Measurements from ENCODE around the gene RGS1.

DNA sequence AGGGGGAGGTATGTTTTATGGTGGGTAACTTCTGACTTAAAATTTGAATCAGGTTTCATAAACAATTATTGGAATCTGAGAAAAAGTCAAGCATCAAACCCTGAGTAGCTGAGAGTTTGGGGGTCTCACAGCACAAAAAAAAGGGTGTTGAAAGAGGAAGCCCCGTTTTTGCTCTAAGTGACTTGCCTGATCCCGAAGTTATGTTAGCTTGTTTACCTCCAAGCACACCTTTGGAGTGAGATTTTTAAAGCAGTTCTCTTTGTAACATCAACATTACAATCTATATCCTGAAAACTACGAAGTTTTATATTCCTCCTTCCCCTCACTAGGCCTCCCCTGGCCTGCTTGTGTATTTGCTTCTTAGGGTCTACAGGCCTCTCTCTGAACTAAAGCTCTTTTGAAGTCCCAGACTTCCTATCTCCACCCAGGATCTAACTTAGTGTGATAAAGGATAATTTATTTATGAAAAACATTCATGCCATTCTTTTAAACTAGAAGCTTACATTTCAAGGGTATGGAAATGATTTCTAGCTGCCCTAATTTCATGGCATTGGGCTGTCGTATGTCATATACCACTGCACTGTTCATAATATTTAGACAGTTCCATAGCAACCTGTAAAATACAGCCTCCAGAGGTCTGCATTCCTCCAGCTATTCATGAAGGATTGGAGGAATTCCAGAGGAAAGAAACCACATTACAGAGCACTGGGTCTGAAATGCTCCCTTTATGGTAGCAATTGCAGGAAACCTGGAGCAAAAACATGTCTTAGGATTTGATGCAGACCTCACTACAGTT, 36.1 kb upstream of the RGS1 start:
- TF ChIP-seq, protein P1, sequence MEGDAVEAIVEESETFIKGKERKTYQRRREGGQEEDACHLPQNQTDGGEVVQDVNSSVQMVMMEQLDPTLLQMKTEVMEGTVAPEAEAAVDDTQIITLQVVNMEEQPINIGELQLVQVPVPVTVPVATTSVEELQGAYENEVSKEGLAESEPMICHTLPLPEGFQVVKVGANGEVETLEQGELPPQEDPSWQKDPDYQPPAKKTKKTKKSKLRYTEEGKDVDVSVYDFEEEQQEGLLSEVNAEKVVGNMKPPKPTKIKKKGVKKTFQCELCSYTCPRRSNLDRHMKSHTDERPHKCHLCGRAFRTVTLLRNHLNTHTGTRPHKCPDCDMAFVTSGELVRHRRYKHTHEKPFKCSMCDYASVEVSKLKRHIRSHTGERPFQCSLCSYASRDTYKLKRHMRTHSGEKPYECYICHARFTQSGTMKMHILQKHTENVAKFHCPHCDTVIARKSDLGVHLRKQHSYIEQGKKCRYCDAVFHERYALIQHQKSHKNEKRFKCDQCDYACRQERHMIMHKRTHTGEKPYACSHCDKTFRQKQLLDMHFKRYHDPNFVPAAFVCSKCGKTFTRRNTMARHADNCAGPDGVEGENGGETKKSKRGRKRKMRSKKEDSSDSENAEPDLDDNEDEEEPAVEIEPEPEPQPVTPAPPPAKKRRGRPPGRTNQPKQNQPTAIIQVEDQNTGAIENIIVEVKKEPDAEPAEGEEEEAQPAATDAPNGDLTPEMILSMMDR (IDR thresholded peaks at IDR 0.05; ENCODE audit: control extremely low read depth in 1 of 3, insufficient read depth in 1 of 3, low read depth in 1 of 3, low read length in 3 of 3): no peak
- TF ChIP-seq POLR2AphosphoS5 (IDR thresholded peaks at IDR 0.05; ENCODE audit: low read depth, low read length) (no peak), POLR2A (IDR thresholded peaks at IDR 0.05; ENCODE audit: control extremely low read depth in 1 of 2, low read depth in 2 of 2, low read length in 2 of 2) (no peak), CHD2 (IDR thresholded peaks at IDR 0.05; ENCODE audit: low read length) (no peak), FOSL1 (IDR thresholded peaks at IDR 0.05; ENCODE audit: insufficient read depth, low read depth, low read length) (no peak), JUND (IDR thresholded peaks at IDR 0.05; ENCODE audit: low read length) (no peak), EZH2 (IDR thresholded peaks at IDR 0.05; ENCODE audit: low read depth, low read length, severe bottlenecking) (no peak), RBBP5 (IDR thresholded peaks at IDR 0.05; ENCODE audit: borderline replicate concordance, low read depth, low read length) (no peak), SRF (IDR thresholded peaks at IDR 0.05; ENCODE audit: low read depth, low read length) (peak; percentile 44; the same call in 1 of the 2 replicates), SP1 (IDR thresholded peaks at IDR 0.05; ENCODE audit: low read depth, low read length) (no peak), BCL11A (IDR thresholded peaks at IDR 0.05; ENCODE audit: low read depth in 2 of 2, low read length in 2 of 2) (no peak), RNF2 (IDR thresholded peaks at IDR 0.05; ENCODE audit: borderline replicate concordance, low read depth, low read length, missing control alignments, poor library complexity, severe bottlenecking) (no peak)
- TF ChIP-seq, protein P2, sequence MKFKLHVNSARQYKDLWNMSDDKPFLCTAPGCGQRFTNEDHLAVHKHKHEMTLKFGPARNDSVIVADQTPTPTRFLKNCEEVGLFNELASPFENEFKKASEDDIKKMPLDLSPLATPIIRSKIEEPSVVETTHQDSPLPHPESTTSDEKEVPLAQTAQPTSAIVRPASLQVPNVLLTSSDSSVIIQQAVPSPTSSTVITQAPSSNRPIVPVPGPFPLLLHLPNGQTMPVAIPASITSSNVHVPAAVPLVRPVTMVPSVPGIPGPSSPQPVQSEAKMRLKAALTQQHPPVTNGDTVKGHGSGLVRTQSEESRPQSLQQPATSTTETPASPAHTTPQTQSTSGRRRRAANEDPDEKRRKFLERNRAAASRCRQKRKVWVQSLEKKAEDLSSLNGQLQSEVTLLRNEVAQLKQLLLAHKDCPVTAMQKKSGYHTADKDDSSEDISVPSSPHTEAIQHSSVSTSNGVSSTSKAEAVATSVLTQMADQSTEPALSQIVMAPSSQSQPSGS (IDR thresholded peaks at IDR 0.05; ENCODE audit: low read length): no peak
- TF ChIP-seq, protein P3, sequence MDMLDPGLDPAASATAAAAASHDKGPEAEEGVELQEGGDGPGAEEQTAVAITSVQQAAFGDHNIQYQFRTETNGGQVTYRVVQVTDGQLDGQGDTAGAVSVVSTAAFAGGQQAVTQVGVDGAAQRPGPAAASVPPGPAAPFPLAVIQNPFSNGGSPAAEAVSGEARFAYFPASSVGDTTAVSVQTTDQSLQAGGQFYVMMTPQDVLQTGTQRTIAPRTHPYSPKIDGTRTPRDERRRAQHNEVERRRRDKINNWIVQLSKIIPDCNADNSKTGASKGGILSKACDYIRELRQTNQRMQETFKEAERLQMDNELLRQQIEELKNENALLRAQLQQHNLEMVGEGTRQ (IDR thresholded peaks at IDR 0.05; ENCODE audit: low read length): no peak
